ENCODE results near the gene FH.

FH gene

DNA sequence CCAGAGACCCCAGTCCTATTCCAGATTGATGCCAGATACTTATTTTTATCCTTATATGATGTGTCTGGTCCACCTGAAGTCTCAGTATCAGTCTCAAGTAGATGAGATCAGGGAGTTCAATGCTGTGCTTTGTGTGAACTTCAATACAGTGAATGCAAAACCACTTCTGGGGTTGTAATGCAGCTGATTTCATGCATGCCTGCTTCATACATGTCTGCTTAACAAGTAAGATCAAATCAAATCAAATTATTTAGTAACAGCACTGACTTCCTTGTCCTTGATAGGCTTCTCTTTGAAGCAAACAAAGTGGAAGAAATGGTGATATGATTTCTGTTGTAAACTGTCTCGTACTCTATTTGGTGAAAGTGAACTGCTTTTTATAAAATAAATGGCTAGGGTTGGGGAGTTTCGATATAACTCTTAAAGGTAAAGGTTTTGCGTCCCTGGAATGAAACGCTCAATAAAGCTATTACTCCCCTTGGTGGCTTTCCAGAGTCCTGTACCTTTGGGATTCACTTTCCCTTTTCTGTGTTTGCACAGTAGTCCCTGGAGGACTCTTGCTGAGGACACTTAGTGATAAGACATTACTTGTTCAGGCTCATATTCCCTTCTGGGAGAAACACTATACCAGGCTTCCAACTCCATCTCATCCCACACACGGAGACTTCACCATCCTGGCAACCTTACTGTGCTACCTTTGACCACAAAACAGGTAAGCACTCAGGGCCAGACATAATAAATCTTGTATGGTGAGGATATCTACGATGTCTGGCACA is 59.3 kb downstream of the FH start:
- DNase-seq = no peak

DNA sequence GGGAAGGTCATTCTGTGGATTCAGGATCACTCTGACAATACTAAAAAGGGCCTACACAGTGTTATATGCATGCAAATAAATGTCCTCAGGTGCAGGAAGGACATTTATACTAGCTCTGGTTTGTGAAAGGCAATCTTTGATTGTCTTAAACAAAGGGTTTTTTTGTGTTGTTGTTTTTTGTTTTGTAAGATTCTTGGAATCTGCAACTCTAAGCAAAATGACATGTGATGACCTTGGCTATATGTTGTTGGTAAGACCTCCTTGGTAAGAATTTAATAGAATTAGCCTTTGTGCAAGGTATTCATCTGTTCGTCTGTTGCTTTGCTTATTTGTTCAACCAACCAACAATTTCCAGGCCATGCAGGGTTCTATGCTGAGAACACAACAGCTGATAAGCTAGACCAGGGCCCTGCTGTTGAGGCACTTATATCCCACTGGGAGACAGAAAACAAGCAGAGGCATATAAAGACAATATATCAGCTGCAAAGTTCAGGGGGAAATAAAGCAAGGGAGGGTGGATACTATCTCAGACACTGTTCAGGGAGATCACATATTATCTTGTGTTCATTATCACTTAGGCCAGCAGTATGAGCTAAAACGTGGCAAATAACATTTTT is 60.3 kb downstream of the FH start:
- DNase-seq = no peak

DNA sequence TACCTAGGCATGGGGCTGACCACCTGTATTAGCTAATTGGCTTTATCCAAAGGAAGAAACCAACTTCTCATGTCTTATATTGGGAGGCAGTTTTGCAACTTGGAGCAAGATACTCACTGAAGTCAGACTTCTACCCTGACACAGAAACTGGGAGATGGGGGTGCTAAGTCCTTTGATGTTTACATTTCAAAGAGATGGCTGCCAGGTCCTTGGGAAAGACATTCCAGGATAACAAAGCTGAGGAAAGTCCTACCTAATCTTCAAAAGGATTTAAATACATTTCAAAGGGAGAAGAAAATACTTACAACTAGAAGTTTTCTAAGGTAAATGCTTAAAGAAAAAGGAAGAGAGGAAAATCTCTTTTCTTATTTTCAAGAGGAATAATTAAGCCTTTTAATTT is 62.1 kb downstream of the FH start:
- no peak for DNase-seq

DNA sequence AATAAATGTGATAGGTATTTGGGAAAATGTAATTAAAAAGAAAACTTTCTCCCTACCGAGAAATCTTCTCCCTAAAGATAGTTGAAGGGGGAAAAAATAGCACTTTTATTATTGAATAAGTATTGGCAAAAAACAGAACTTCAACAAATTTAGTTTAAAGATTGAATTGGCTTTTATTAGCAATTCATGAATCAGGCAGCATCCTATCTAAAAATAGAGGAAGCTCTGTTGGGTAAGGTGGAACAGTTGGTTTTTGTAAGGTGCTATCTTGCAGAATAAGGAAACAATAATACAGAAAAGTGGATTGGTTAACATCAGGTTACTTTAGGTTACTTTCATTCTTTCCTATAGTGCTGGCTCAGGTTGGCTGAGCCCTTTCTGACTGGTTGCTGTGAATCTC is 62.8 kb downstream of the FH start:
- DNase-seq = no peak

DNA sequence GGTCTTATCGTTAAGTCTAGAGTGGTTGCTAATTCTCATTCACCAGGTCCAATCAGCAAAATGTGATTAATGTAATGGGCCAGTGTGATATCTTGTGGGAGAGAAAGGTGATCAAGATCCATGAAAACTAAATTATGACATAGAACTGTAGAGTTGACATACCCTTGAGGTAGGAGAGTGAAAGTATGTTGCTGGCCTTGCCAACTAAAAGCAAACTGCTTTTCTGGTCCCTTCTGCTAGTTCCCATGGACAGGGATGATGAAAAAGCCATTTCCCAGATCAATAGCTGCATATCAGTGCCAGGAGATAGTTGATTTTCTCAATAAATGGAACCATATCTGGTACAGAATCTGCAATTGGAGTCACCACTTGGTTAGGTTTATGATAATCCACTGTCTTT is 65.8 kb downstream of the FH start:
- no peak for DNase-seq

DNA sequence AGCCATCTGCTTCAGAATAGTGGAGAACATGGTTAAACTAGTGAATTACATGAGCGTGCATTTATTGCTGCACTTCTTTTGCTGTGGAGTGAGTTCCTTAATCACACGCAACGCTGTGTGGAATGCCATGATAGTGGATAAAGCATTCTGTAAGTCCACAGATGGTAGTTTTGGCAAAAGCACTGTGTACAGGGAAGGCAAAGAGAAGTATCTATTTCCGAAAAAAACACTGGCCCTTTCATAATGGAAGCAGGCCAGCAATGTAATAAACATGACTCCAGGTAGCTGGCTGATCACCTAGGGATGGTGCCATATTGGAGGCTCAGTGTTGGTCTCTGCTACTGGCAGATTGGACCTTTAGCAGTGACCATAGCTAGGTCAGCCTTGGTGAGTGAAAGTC is 67.6 kb downstream of the FH start:
- no peak for DNase-seq
